ENCODE results near the gene EXOC3.

DNA sequence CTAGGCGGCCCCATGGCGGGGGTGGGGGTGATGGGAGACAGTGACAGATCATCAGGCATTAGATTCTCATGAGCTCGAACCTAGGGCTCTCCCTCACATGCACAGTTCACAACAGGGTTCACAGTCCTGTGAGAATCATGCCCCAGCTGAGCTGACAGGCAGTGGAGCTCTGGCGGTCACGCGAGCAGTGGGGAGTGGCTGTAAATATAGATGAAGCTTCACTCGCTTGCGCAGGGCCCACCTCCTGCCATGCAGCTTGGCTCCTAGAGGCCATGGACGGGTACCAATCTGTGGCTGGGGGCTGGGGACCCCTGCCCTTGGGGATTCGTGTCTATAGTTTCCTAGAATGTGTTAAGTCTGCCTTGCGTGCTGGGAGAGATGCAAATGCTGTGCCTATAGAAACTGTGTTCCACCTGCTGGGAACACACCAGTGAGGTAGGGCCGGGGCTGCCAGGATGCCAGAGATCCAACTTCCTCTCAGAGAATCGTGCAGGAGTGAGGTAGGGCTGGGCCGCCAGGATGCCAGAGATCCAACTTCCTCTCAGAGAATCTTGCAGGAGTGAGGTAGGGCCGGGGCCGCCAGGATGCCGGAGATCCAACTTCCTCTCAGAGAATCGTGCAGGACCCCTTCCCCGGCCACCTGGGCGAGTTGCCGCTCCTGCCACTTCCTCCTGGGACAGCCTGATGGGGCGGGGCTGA is 14.1 kb upstream of the EXOC3 start:
- TF ChIP-seq POLR2A (IDR thresholded peaks at IDR 0.05; ENCODE audit: low read depth, low read length) (no peak; the same call in 1 of the 2 replicates), POLR2AphosphoS5 (IDR thresholded peaks at IDR 0.05; ENCODE audit: low read depth, low read length) (no peak), TAF1 (IDR thresholded peaks at IDR 0.05; ENCODE audit: borderline replicate concordance, low read depth, low read length) (no peak)
